H1 (cell line): ENCODE results near the gene SENP1. TPM values are rescaled to one million over a fixed set of nuclear protein-coding genes. Genes with fewer than 3 reads are reported as not detected.

Source experiments
- CTCF ChIA-PET: fragments of 300-600 bp; sonication (Branson Sonifier 250); formaldehyde crosslinking; loops from one replicate; lab custom pipeline; 2021; ENCODE audit not compliant: partially characterized antibody; lab: Charles Lee
- POLR2A ChIA-PET: fragments of 300-600 bp; sonication (Branson Sonifier 250); formaldehyde crosslinking; loops from one replicate; lab custom pipeline; 2021; ENCODE audit warnings: inconsistent platforms; ENCODE audit not compliant: partially characterized antibody; lab: Charles Lee
- DNase-seq, 2 experiments: peaks; one replicate each; pipeline versions ENCODE4 v3.0.0 to v3.0.0-alpha.2; 2010 to 2022; ENCODE audit warnings: low spot score in 2 of 2, low read depth in 1 of 2, mixed read lengths in 1 of 2
- FAIRE-seq: peaks from 2 replicates; lab custom pipeline; 2011; peaks lifted over from hg19 to GRCh38; lab: Jason Lieb, UNC
- H2AFZ ChIP-seq: 2 replicates; pipeline ENCODE4 v1.8.1; 2012; ENCODE audit warnings: low read length, inconsistent platforms
- H2AK5ac ChIP-seq: 2 replicates; pipeline ENCODE4 v1.6.1; 2013; ENCODE audit warnings: low read depth, low read length
- H2BK120ac ChIP-seq: replicated peaks from 2 replicates; pipeline ENCODE3; 2013; ENCODE audit warnings: low read depth, low read length, inconsistent platforms
- H2BK12ac ChIP-seq: 2 replicates; pipeline ENCODE4 v1.6.1; 2013; ENCODE audit warnings: low read depth, low read length
- H2BK15ac ChIP-seq: 2 replicates; pipeline ENCODE4 v1.6.1; 2013; ENCODE audit warnings: low read length
- H2BK20ac ChIP-seq: 2 replicates; pipeline ENCODE4 v1.6.1; 2013; ENCODE audit warnings: low read length
- H2BK5ac ChIP-seq: 2 replicates; pipeline ENCODE4 v1.6.1; 2013; ENCODE audit warnings: low read depth, low read length
- H3K14ac ChIP-seq: 2 replicates; pipeline ENCODE4 v1.6.1; 2013; ENCODE audit warnings: inconsistent platforms; ENCODE audit not compliant: insufficient read length
- H3K18ac ChIP-seq: 2 replicates; pipeline ENCODE4 v1.6.1; 2013; ENCODE audit warnings: low read length; ENCODE audit errors: extremely low read depth
- H3K23ac ChIP-seq: 2 replicates; pipeline ENCODE4 v1.6.1; 2013; ENCODE audit warnings: inconsistent platforms; ENCODE audit not compliant: insufficient read length
- H3K23me2 ChIP-seq: 2 replicates; pipeline ENCODE4 v1.6.1; 2013; ENCODE audit warnings: low read depth, low read length
- H3K27ac ChIP-seq: 2 replicates; pipeline ENCODE4 v1.6.1; 2011; ENCODE audit warnings: low read depth, low read length, inconsistent platforms
- H3K27me3 ChIP-seq, 4 experiments: replicated peaks in 1 of 4; 1 replicate in 1 of 4; 2 replicates in 3 of 4; pipeline versions ENCODE4 v1.6.1 to v1.8.1; 2011 to 2013; ENCODE audit warnings: low read length in 3 of 4, mild to moderate bottlenecking in 3 of 4, inconsistent platforms in 2 of 4, mixed read lengths in 2 of 4, moderate library complexity in 1 of 4; ENCODE audit not compliant: control insufficient read depth in 3 of 4, insufficient read depth in 3 of 4; ENCODE audit errors: extremely low read depth in 1 of 4
- H3K36me3 ChIP-seq, 4 experiments: 2 replicates each; pipeline versions ENCODE4 v1.6.1 to v1.8.1; 2011 to 2013; ENCODE audit warnings: mild to moderate bottlenecking in 4 of 4, low read length in 3 of 4, moderate library complexity in 2 of 4, control low read depth in 1 of 4, inconsistent platforms in 1 of 4; ENCODE audit not compliant: insufficient read depth in 4 of 4, control insufficient read depth in 2 of 4
- H3K4ac ChIP-seq: replicated peaks from 2 replicates; pipeline ENCODE3; 2013; ENCODE audit warnings: low read length, low read depth, mixed read lengths, inconsistent platforms; ENCODE audit not compliant: insufficient read length
- H3K4me1 ChIP-seq, 4 experiments: replicated peaks in 1 of 4; 1 replicate in 1 of 4; 2 replicates in 3 of 4; pipeline versions ENCODE4 v1.6.1 to v1.8.1; 2011 to 2013; ENCODE audit warnings: low read length in 3 of 4, inconsistent platforms in 2 of 4, mixed read lengths in 1 of 4; ENCODE audit not compliant: insufficient read depth in 4 of 4, control insufficient read depth in 3 of 4
- H3K4me2 ChIP-seq, 2 experiments: 2 replicates each; pipeline versions ENCODE4 v1.6.1 to v1.8.1; 2011 to 2013; ENCODE audit warnings: low read depth in 2 of 2, low read length in 2 of 2, control low read depth in 1 of 2, inconsistent platforms in 1 of 2, mild to moderate bottlenecking in 1 of 2; ENCODE audit not compliant: insufficient read depth in 1 of 2
- H3K4me3 ChIP-seq, 4 experiments: fragments of 200-600, 300-600 bp in 1 of 4; sonication (generic), shearing (Covaris generic), sonication (Bioruptor Twin) in 1 of 4; 2 replicates each; pipeline versions ENCODE4 v1.5.1 to v1.8.1; 2011 to 2016; ENCODE audit warnings: low read length in 4 of 4, low read depth in 3 of 4, control low read depth in 2 of 4, inconsistent platforms in 2 of 4, mild to moderate bottlenecking in 2 of 4, mixed read lengths in 1 of 4, moderate library complexity in 1 of 4; ENCODE audit not compliant: insufficient read depth in 2 of 4; ENCODE audit errors: extremely low read depth in 1 of 4
- H3K56ac ChIP-seq: replicated peaks from 2 replicates; pipeline ENCODE3; 2013; ENCODE audit warnings: low read depth, mild to moderate bottlenecking, mixed read lengths, low read length, inconsistent platforms; ENCODE audit not compliant: insufficient read length
- H3K79me1 ChIP-seq: 2 replicates; pipeline ENCODE4 v1.6.1; 2013; ENCODE audit warnings: low read depth, low read length, control low read depth
- H3K79me2 ChIP-seq, 2 experiments: 2 replicates each; pipeline versions ENCODE4 v1.6.1 to v1.8.1; 2012 to 2013; ENCODE audit warnings: low read length in 2 of 2, mild to moderate bottlenecking in 2 of 2, inconsistent platforms in 1 of 2; ENCODE audit not compliant: insufficient read depth in 2 of 2, control insufficient read depth in 1 of 2
- H3K9ac ChIP-seq, 4 experiments: replicated peaks in 1 of 4; 1 replicate in 1 of 4; 2 replicates in 3 of 4; pipeline versions ENCODE4 v1.6.1 to v1.8.1; 2011 to 2013; ENCODE audit warnings: low read depth in 3 of 4, low read length in 3 of 4, control low read depth in 2 of 4, mild to moderate bottlenecking in 2 of 4, moderate library complexity in 2 of 4, inconsistent platforms in 1 of 4; ENCODE audit errors: extremely low read depth in 1 of 4
- H3K9me3 ChIP-seq, 2 experiments: 2 replicates each; pipeline versions ENCODE4 v1.6.1 to v1.8.1; 2012 to 2013; ENCODE audit warnings: mild to moderate bottlenecking in 2 of 2, moderate library complexity in 2 of 2, control low read depth in 1 of 2, inconsistent platforms in 1 of 2, low read depth in 1 of 2, low read length in 1 of 2, mixed read lengths in 1 of 2; ENCODE audit not compliant: insufficient read depth in 2 of 2
- H4K20me1 ChIP-seq, 2 experiments: replicated peaks in 1 of 2; 2 replicates each; pipeline versions ENCODE3 to v1.8.1; 2011 to 2013; ENCODE audit warnings: inconsistent platforms in 2 of 2, low read length in 2 of 2, mild to moderate bottlenecking in 1 of 2; ENCODE audit not compliant: insufficient read depth in 2 of 2, control insufficient read depth in 1 of 2
- H4K5ac ChIP-seq: 2 replicates; pipeline ENCODE4 v1.6.1; 2013; ENCODE audit warnings: low read length, low read depth, mixed read lengths, inconsistent platforms; ENCODE audit not compliant: insufficient read length
- H4K8ac ChIP-seq: 2 replicates; pipeline ENCODE4 v1.8.0; 2013; ENCODE audit warnings: mild to moderate bottlenecking, moderate library complexity, low read length, inconsistent platforms; ENCODE audit not compliant: insufficient read depth; ENCODE audit errors: extremely low read depth
- H4K91ac ChIP-seq: replicated peaks from 2 replicates; pipeline ENCODE3; 2013; ENCODE audit warnings: low read length, mixed read lengths, inconsistent platforms; ENCODE audit not compliant: insufficient read length
- CBX8 ChIP-seq: fragments of 300-800, 300-1000 bp; sonication (generic); IDR thresholded peaks from 2 replicates; pipeline ENCODE4 v1.7.1; 2016; ENCODE audit warnings: low read depth, low read length, borderline replicate concordance
- EGR1 ChIP-seq: IDR thresholded peaks from 2 replicates; pipeline ENCODE4 v1.6.1; 2011; ENCODE audit warnings: low read depth, low read length, borderline replicate concordance
- POLR2AphosphoS5 ChIP-seq: IDR thresholded peaks from 2 replicates; pipeline ENCODE4 v1.6.1; 2011; ENCODE audit warnings: low read depth, low read length
- RAD21 ChIP-seq, 2 experiments: IDR thresholded peaks in 1 of 2; conservative IDR thresholded peaks in 1 of 2; 2 replicates each; pipeline ENCODE4 v1.6.1; 2011; ENCODE audit warnings: low read depth in 2 of 2, low read length in 2 of 2, improper control_type of control experiment in 1 of 2, inconsistent platforms in 1 of 2, mild to moderate bottlenecking in 1 of 2, moderate library complexity in 1 of 2
- WGBS, 2 experiments: shearing (Covaris generic) in 1 of 2; methylation state at CpG; one replicate each; pipeline versions ENCODE4 v1.1.6 to v1.1.7; 2013 to 2015; ENCODE audit warnings: low lambda C conversion rate in 2 of 2, mixed read lengths in 2 of 2, inconsistent platforms in 1 of 2, low coverage in 1 of 2, missing lambda C conversion rate in 1 of 2; ENCODE audit not compliant: insufficient replicate concordance in 2 of 2, insufficient coverage in 1 of 2, insufficient read length in 1 of 2; ENCODE audit errors: extremely low coverage in 1 of 2, missing lambda C conversion rate in 1 of 2; 5-methylcytosine and 5-hydroxymethylcytosine counted together
- polyA plus RNA-seq, 7 experiments: library from polyadenylated mRNA; depleted of rRNA in 3 of 7; stranded (reverse) in 5 of 7; unstranded in 2 of 7; fragments of >200 nt in 5 of 7; fragments of 200-250 nt in 2 of 7; gene quantifications; 1 replicate in 5 of 7; 2 replicates in 1 of 7; 4 replicates in 1 of 7; pipeline versions ENCODE4 v1.2.1 to v1.2.3, GENCODE V29; 2011 to 2013; ENCODE audit warnings: missing spikeins in 2 of 7, mixed read lengths in 2 of 7
- total RNA-seq: library from RNA; stranded (reverse); fragmentation: NEBNext Ultra II Directional; extraction: Animal tissue kit (Norgen Biotek cat#: 25700); gene quantifications from 2 replicates; pipeline ENCODE4 v1.2.1, GENCODE V29; 2021
- TF ChIP-seq, protein P1 (sequence below), 3 experiments: IDR thresholded peaks; 1 replicate in 2 of 3; 2 replicates in 1 of 3; pipeline versions ENCODE4 v1.5.1 to v1.6.1; 2011; ENCODE audit warnings: low read length in 3 of 3, mild to moderate bottlenecking in 3 of 3, inconsistent platforms in 2 of 3, low read depth in 1 of 3, moderate library complexity in 1 of 3; ENCODE audit not compliant: insufficient read depth in 1 of 3; ENCODE audit errors: control extremely low read depth in 1 of 3

The SENP1 gene
- total and polyA plus RNA-seq, 2 of the 8 experiments (the other 6 are each of a cell fraction or from before 2014, with no cell fraction given) = 14.2 to 31.5 TPM

DNA sequence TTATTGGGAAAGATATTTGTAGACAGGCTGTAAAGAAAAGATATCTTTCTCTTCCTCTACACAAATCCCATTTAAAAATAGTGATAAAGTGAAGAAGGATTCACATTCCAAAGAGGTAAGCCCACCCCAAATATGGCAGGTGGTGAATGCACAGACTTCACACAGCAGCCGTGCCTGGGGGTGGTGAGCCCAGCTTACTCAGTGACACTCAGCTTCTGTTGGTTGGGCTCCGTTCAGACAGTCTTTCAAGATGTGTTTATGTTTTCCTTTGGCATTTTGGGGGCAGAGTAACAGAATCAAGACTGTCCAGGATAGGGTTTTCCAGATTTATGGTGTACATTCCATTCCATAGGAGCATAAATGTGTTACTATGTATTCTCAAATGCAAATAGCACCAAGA lies 97.5 kb downstream of the SENP1 start:
- H2AFZ ChIP-seq = no peak overlapping the region
- no peak overlapping the region for H3K27ac ChIP-seq
- TF ChIP-seq POLR2AphosphoS5 (no peak), EGR1 (no peak), CBX8 (no peak), RAD21 (IDR thresholded peaks at IDR 0.05 in 1 of 2, conservative IDR thresholded peaks at IDR 0.05 in 1 of 2; ENCODE audit: low read depth in 2 of 2, low read length in 2 of 2) (no peak)
- TF ChIP-seq, protein P1, sequence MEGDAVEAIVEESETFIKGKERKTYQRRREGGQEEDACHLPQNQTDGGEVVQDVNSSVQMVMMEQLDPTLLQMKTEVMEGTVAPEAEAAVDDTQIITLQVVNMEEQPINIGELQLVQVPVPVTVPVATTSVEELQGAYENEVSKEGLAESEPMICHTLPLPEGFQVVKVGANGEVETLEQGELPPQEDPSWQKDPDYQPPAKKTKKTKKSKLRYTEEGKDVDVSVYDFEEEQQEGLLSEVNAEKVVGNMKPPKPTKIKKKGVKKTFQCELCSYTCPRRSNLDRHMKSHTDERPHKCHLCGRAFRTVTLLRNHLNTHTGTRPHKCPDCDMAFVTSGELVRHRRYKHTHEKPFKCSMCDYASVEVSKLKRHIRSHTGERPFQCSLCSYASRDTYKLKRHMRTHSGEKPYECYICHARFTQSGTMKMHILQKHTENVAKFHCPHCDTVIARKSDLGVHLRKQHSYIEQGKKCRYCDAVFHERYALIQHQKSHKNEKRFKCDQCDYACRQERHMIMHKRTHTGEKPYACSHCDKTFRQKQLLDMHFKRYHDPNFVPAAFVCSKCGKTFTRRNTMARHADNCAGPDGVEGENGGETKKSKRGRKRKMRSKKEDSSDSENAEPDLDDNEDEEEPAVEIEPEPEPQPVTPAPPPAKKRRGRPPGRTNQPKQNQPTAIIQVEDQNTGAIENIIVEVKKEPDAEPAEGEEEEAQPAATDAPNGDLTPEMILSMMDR (IDR thresholded peaks at IDR 0.05; ENCODE audit: control extremely low read depth in 1 of 3, insufficient read depth in 1 of 3, low read depth in 1 of 3, low read length in 3 of 3) = no peak
- no peak overlapping the region for H3K4me3 ChIP-seq
- ChIA-PET POLR2A (interaction anchor here (1.4 kb wide), 1 partner anchor 10 kb away, joined by 3 read pairs; no protein-coding TSS in a partner anchor), CTCF (interaction anchor here (0.7 to 1.8 kb wide), 6 partner anchors 8 to 368 kb away, joined by 3 to 5 read pairs (median 3); no protein-coding TSS in a partner anchor)
- H3K4me2 ChIP-seq = no peak overlapping the region
- no peak overlapping the region for H3K9ac ChIP-seq
- no peak overlapping the region for H4K91ac ChIP-seq
- peaks cover 5 to 9% of the 10 kb centered on the region in 2 experiments for H4K20me1 ChIP-seq
- no peak overlapping the region for H4K8ac ChIP-seq
- no peak overlapping the region for H2BK20ac ChIP-seq
- H3K4me1 ChIP-seq = peaks cover 4 to 20% (median 9%) of the 10 kb centered on the region in 4 experiments; a peak in 6 of 7 replicates
- H2BK120ac ChIP-seq = no peak overlapping the region
- no peak overlapping the region for H2BK5ac ChIP-seq
- no peak overlapping the region for H4K5ac ChIP-seq
- no peaks in the 10 kb centered on the region for H3K79me2 ChIP-seq
- no peak overlapping the region for H3K14ac ChIP-seq
- H3K18ac ChIP-seq = no peak overlapping the region
- H3K56ac ChIP-seq = no peak overlapping the region
- H3K79me1 ChIP-seq = no peaks in the 10 kb centered on the region
- FAIRE-seq (no peak), DNase-seq (no peak)
- no peaks in the 10 kb centered on the region for H3K9me3 ChIP-seq
- no peak overlapping the region for H3K4ac ChIP-seq
- H3K23me2 ChIP-seq = peaks cover 15% of the 10 kb centered on the region
- 75% methylated on average over 2 of the region's 2 CpGs; no CpG with 5 or more reads in 1 of the 2 experiments for WGBS, 2 experiments
- no peak overlapping the region for H2BK12ac ChIP-seq
- H2AK5ac ChIP-seq = no peak overlapping the region
- peaks cover 82 to 100% (median 96%) of the 10 kb centered on the region in 4 experiments for H3K27me3 ChIP-seq
- H3K23ac ChIP-seq = no peak overlapping the region
- no peaks in the 10 kb centered on the region for H3K36me3 ChIP-seq
- no peak overlapping the region for H2BK15ac ChIP-seq
